Fibroblast of lung (primary cell): ENCODE results near the gene GNG7. TPM values are rescaled to one million over a fixed set of nuclear protein-coding genes. Genes with fewer than 3 reads are reported as not detected.

Experiments
- DNase-seq, 2 donors: peaks; one replicate each; pipeline versions ENCODE4 v3.0.0 to v3.0.0-alpha.2; 2010; ENCODE audit warnings: low read depth in 2 of 2
- H2AFZ ChIP-seq: 2 replicates; pipeline ENCODE4 v1.5.1; 2012; ENCODE audit warnings: low read length, control low read depth, inconsistent platforms
- H3K27ac ChIP-seq: 2 replicates; pipeline ENCODE4 v1.5.1; 2011; ENCODE audit warnings: low read length, control low read depth; ENCODE audit not compliant: insufficient read depth
- H3K27me3 ChIP-seq: 2 replicates; pipeline ENCODE4 v1.5.1; 2011; ENCODE audit warnings: mild to moderate bottlenecking, low read length; ENCODE audit not compliant: control insufficient read depth, insufficient read depth
- H3K36me3 ChIP-seq: 2 replicates; pipeline ENCODE4 v1.5.1; 2011; ENCODE audit warnings: low read length; ENCODE audit not compliant: control insufficient read depth, insufficient read depth
- H3K4me1 ChIP-seq: 2 replicates; pipeline ENCODE4 v1.5.1; 2011; ENCODE audit warnings: low read length; ENCODE audit not compliant: control insufficient read depth, insufficient read depth; ENCODE audit errors: extremely low read depth
- H3K4me2 ChIP-seq: 2 replicates; pipeline ENCODE4 v1.5.1; 2011; ENCODE audit warnings: low read length, control low read depth; ENCODE audit not compliant: insufficient read depth; ENCODE audit errors: extremely low read depth
- H3K4me3 ChIP-seq, 4 experiments: fragments of 200-600 bp in 1 of 4; sonication (generic) in 1 of 4; replicated peaks in 1 of 4; 2 replicates each; pipeline ENCODE4 v1.5.1; 2011 to 2016; ENCODE audit warnings: low read length in 4 of 4, low read depth in 3 of 4, mild to moderate bottlenecking in 3 of 4, control low read depth in 2 of 4, inconsistent platforms in 1 of 4, mixed read lengths in 1 of 4; ENCODE audit not compliant: insufficient read depth in 1 of 4; ENCODE audit errors: control extremely low read depth in 1 of 4
- H3K79me2 ChIP-seq: 2 replicates; pipeline ENCODE4 v1.5.1; 2012; ENCODE audit warnings: mild to moderate bottlenecking, low read length, inconsistent platforms; ENCODE audit not compliant: control insufficient read depth, insufficient read depth
- H3K9ac ChIP-seq: 2 replicates; pipeline ENCODE4 v1.5.1; 2011; ENCODE audit warnings: mild to moderate bottlenecking, low read length, control low read depth; ENCODE audit not compliant: insufficient read depth
- H3K9me3 ChIP-seq: 2 replicates; pipeline ENCODE4 v1.5.1; 2012; ENCODE audit warnings: low read depth, low read length; ENCODE audit not compliant: control insufficient read depth, insufficient read depth
- H4K20me1 ChIP-seq: 2 replicates; pipeline ENCODE4 v1.5.1; 2011; ENCODE audit warnings: low read length; ENCODE audit not compliant: control insufficient read depth, insufficient read depth; ENCODE audit errors: extremely low read depth
- EZH2 ChIP-seq: IDR thresholded peaks from 2 replicates; pipeline ENCODE4 v1.5.1; 2012; ENCODE audit warnings: low read length, control low read depth, mild to moderate bottlenecking; ENCODE audit errors: missing control alignments
- polyA plus RNA-seq, 2 donors: library from polyadenylated mRNA; depleted of rRNA in 1 of 2; stranded (reverse) in 1 of 2; unstranded in 1 of 2; fragments of >200 nt; gene quantifications; 2 replicates each; pipeline ENCODE4 v1.2.1, GENCODE V29; 2011 to 2012; ENCODE audit warnings: missing spikeins in 1 of 2
- total RNA-seq: library from RNA; depleted of rRNA; stranded (reverse); fragments of >200 nt; gene quantifications from 2 replicates; pipeline ENCODE4 v1.2.1, GENCODE V29; 2014
- TF ChIP-seq, protein P1 (sequence below), 2 donors: IDR thresholded peaks in 1 of 2; conservative IDR thresholded peaks in 1 of 2; 1 replicate in 1 of 2; 2 replicates in 1 of 2; pipeline ENCODE4 v1.5.1; 2011 to 2012; ENCODE audit warnings: low read length in 2 of 2, control low read depth in 1 of 2, inconsistent platforms in 1 of 2, low read depth in 1 of 2, mild to moderate bottlenecking in 1 of 2

Gene GNG7
- total and polyA plus RNA-seq, 2 donors (not counting 1 experiment from before 2014, with no cell fraction given), result 0.27 to 0.83 TPM

DNA sequence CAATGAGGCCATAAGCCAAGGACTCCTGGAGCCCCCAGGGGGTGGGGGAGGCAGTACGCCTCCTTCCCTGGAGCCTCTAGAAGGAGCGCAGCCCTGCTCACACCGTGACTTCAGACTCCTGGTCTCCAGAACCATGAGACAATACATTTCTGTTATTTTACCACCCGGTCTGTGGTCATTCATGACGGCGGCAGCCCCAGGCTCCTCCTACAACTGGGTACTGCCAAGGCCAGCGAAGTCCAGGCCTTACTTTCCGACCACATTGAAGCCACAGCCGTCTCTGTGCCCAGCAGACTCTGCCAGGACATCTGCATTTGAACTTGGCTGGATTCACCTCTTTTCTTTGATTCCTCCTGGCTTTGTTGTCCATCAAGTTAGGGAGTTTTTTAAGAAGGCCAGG, 10.5 kb downstream of the GNG7 start:
- Histone ChIP-seq H3K79me2 (no peaks in the 10 kb centered on the region), H3K4me1 (no peaks in the 10 kb centered on the region), H2AFZ (no peak overlapping the region), H3K4me2 (no peak overlapping the region), H4K20me1 (no peaks in the 10 kb centered on the region), H3K9ac (no peak overlapping the region), H3K27ac (no peak overlapping the region), H3K27me3 (peaks cover 3% of the 10 kb centered on the region), H3K4me3 (no peak overlapping the region), H3K9me3 (no peaks in the 10 kb centered on the region), H3K36me3 (no peaks in the 10 kb centered on the region)
- TF ChIP-seq EZH2, result no peak
- TF ChIP-seq, protein P1, sequence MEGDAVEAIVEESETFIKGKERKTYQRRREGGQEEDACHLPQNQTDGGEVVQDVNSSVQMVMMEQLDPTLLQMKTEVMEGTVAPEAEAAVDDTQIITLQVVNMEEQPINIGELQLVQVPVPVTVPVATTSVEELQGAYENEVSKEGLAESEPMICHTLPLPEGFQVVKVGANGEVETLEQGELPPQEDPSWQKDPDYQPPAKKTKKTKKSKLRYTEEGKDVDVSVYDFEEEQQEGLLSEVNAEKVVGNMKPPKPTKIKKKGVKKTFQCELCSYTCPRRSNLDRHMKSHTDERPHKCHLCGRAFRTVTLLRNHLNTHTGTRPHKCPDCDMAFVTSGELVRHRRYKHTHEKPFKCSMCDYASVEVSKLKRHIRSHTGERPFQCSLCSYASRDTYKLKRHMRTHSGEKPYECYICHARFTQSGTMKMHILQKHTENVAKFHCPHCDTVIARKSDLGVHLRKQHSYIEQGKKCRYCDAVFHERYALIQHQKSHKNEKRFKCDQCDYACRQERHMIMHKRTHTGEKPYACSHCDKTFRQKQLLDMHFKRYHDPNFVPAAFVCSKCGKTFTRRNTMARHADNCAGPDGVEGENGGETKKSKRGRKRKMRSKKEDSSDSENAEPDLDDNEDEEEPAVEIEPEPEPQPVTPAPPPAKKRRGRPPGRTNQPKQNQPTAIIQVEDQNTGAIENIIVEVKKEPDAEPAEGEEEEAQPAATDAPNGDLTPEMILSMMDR (conservative IDR thresholded peaks at IDR 0.05 in 1 of 2, IDR thresholded peaks at IDR 0.05 in 1 of 2; ENCODE audit: low read depth in 1 of 2, low read length in 2 of 2), result no peak
- DNase-seq, result no peak

DNA sequence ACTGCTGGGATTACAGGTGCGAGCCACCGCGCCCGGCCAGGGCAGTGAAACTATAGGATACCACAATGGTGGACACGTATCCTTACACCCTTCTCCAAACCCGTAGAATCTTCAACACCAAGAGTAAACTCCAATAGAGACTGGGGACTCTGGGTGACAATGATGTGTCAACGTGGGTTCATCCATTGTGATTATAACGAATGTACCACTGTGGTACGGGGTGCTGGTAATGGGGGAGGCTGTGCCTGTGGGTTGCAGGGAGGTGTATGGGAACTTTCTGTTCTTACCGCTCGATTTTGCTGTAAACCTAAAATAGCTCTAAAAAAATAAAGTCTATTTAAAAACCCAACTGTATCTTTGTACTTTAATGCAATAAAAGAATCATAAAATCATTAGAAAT, 11.6 kb downstream of the GNG7 start:
- no peaks in the 10 kb centered on the region for H3K79me2 ChIP-seq
- H3K27me3 ChIP-seq, result peaks cover 3% of the 10 kb centered on the region
- no peak for DNase-seq
- no peaks in the 10 kb centered on the region for H3K4me1 ChIP-seq
- H3K27ac ChIP-seq, result no peak overlapping the region
- H3K9me3 ChIP-seq, result no peaks in the 10 kb centered on the region
- TF ChIP-seq, protein P1 (conservative IDR thresholded peaks at IDR 0.05 in 1 of 2, IDR thresholded peaks at IDR 0.05 in 1 of 2; ENCODE audit: low read depth in 1 of 2, low read length in 2 of 2), result no peak
- TF ChIP-seq EZH2, result no peak
- H3K4me2 ChIP-seq, result no peak overlapping the region
- H4K20me1 ChIP-seq, result no peaks in the 10 kb centered on the region
- H3K4me3 ChIP-seq, result no peak overlapping the region
- no peak overlapping the region for H2AFZ ChIP-seq
- no peaks in the 10 kb centered on the region for H3K36me3 ChIP-seq
- H3K9ac ChIP-seq, result no peak overlapping the region

DNA sequence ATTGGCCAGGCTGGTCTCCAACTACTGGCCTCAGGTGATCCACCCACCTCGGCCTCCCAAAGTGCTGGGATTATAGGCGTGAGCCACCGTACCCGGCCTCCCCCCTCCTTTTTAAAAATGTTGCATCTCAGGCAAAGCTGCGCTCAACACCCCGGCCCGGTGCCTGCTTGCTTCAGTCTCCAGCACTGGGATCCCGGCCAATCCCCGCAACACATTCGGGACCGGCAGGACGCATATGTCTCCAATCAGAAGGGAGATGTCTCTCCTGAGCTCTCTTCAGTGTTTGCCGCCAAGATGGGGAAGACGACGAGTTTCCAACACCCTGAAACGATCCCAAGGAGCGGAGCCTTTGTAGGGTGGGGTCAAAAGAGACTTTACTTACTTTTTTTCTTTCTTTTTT, 16.1 kb downstream of the GNG7 start:
- Histone ChIP-seq H4K20me1 (no peaks in the 10 kb centered on the region), H3K27ac (no peak overlapping the region), H3K36me3 (no peaks in the 10 kb centered on the region), H3K9ac (no peak overlapping the region), H2AFZ (no peak overlapping the region), H3K27me3 (no peaks in the 10 kb centered on the region), H3K4me1 (no peaks in the 10 kb centered on the region), H3K4me2 (no peak overlapping the region), H3K4me3 (no peak overlapping the region), H3K9me3 (no peaks in the 10 kb centered on the region), H3K79me2 (no peaks in the 10 kb centered on the region)
- TF ChIP-seq, protein P1 (conservative IDR thresholded peaks at IDR 0.05 in 1 of 2, IDR thresholded peaks at IDR 0.05 in 1 of 2; ENCODE audit: low read depth in 1 of 2, low read length in 2 of 2), result no peak
- TF ChIP-seq EZH2, result no peak
- no peak for DNase-seq
